ENCODE data around the gene FUBP3.

Gene FUBP3

GRCh38 chr9:130662099-130662969 is 83.0 kb downstream of the FUBP3 start:
- no peak for DNase-seq (ENCODE audit: low spot score)

GRCh38 chr9:130662970-130663257 is 83.5 kb downstream of the FUBP3 start:
- no peak for DNase-seq (ENCODE audit: low spot score)

GRCh38 chr9:130663258-130663976 is 84.0 kb downstream of the FUBP3 start:
- DNase-seq (ENCODE audit: low spot score), result no peak

- DNase-seq (ENCODE audit: low spot score), result no peak
Observed at GRCh38 chr9:130663977-130664250, 84.5 kb downstream of the FUBP3 start.

- DNase-seq (ENCODE audit: low spot score), result peak; percentile 17
Observed at GRCh38 chr9:130664251-130665028, 85.1 kb downstream of the FUBP3 start, which contains the start of gene PRDM12. Gene PRDM12 (plus strand): TSS chr9:130664594. CDS start chr9:130664654, 60 bp downstream.

- DNase-seq (ENCODE audit: low spot score), result no peak
Observed at GRCh38 chr9:130665029-130665430, 85.7 kb downstream of the FUBP3 start.

GRCh38 chr9:130665431-130666392 is 86.3 kb downstream of the FUBP3 start:
- DNase-seq (ENCODE audit: low spot score), result no peak

GRCh38 chr9:130666393-130667119 is 87.2 kb downstream of the FUBP3 start:
- DNase-seq (ENCODE audit: low spot score), result no peak

- DNase-seq (ENCODE audit: low spot score), result no peak
Observed at GRCh38 chr9:130667120-130667435, 87.7 kb downstream of the FUBP3 start.

GRCh38 chr9:130668196-130668595 is 88.8 kb downstream of the FUBP3 start:
- no peak for DNase-seq (ENCODE audit: low spot score)

GRCh38 chr9:130668659-130669058 is 89.3 kb downstream of the FUBP3 start:
- DNase-seq (ENCODE audit: low spot score), result no peak

GRCh38 chr9:130669965-130670364 is 90.6 kb downstream of the FUBP3 start:
- DNase-seq (ENCODE audit: low spot score), result no peak

GRCh38 chr9:130670644-130671043 is 91.3 kb downstream of the FUBP3 start:
- DNase-seq (ENCODE audit: low spot score), result no peak

GRCh38 chr9:130672466-130672865 is 93.1 kb downstream of the FUBP3 start:
- no peak for DNase-seq (ENCODE audit: low spot score)

- no peak for DNase-seq (ENCODE audit: low spot score)
Observed at GRCh38 chr9:130672933-130673615, 93.7 kb downstream of the FUBP3 start.

- no peak for DNase-seq (ENCODE audit: low spot score)
Observed at GRCh38 chr9:130675396-130675795, 96.0 kb downstream of the FUBP3 start.

- DNase-seq (ENCODE audit: low spot score), result no peak
Observed at GRCh38 chr9:130677252-130677651, 97.9 kb downstream of the FUBP3 start.

GRCh38 chr9:130680836-130681768 is 101.7 kb downstream of the FUBP3 start:
- DNase-seq (ENCODE audit: low spot score), result peak; percentile 92

GRCh38 chr9:130681769-130682420 is 102.5 kb downstream of the FUBP3 start:
- no peak for DNase-seq (ENCODE audit: low spot score)
